Measurements from ENCODE around the gene TFE3. TPM values are rescaled to one million over a fixed set of nuclear protein-coding genes. Genes with fewer than 3 reads are reported as not detected.

The TFE3 gene
- total RNA-seq, 2 donors from 2014 or later: 33.2 to 34.4 TPM

DNA sequence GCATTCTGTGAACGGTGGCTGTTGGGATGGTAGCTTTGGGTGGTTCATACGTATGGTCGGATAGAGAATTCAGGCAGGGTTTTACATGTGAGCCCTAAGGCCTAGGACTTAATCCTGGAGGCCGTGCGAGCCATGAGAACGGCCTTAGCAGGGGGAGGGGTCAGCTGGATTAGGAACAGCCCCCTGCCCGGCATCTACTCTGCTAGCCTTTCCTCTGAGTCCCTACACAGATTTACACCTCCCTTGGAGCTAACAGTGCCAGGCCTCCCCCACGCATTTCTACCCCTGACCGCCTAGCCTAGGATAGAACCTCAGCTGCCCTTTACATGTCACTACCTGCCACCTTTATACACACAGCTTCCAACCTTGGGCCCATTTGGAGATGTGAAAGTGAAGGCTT is 23.5 kb upstream of the TFE3 start:
- 88% methylated on average over 8 of the region's 9 CpGs; no CpG with 5 or more reads in 1 of the 2 experiments for WGBS, 2 experiments (ENCODE audit: insufficient coverage in 1 of 2, insufficient read length in 1 of 2)
- Histone ChIP-seq H3K4me1 (ENCODE audit: control insufficient read depth, insufficient read depth, low read length) (no peaks in the 10 kb centered on the region), H3K4me3 (ENCODE audit: low read length) (no peak overlapping the region), H3K27me3 (ENCODE audit: control insufficient read depth, insufficient read depth, low read length, poor library complexity, severe bottlenecking) (no peaks in the 10 kb centered on the region), H3K9me3 (ENCODE audit: control insufficient read depth, low read length) (no peaks in the 10 kb centered on the region), H3K9ac (ENCODE audit: extremely low read depth, low read length, poor library complexity, severe bottlenecking) (no peak overlapping the region), H3K36me3 (ENCODE audit: control insufficient read depth, insufficient read depth, low read length) (no peaks in the 10 kb centered on the region), H3K27ac (ENCODE audit: low read depth, low read length) (no peak overlapping the region)
- H3K4me1 Mint-ChIP-seq: no peaks in the 10 kb centered on the region
- H3K9me3 Mint-ChIP-seq: peaks cover 55% of the 10 kb centered on the region
- no peak overlapping the region for H3K4me3 Mint-ChIP-seq
- H3K36me3 Mint-ChIP-seq (ENCODE audit: low read depth): peaks cover 10% of the 10 kb centered on the region
- H3K27ac Mint-ChIP-seq: no peak overlapping the region
- no peaks in the 10 kb centered on the region for H3K27me3 Mint-ChIP-seq (ENCODE audit: insufficient read depth)
- TF ChIP-seq, protein P1, sequence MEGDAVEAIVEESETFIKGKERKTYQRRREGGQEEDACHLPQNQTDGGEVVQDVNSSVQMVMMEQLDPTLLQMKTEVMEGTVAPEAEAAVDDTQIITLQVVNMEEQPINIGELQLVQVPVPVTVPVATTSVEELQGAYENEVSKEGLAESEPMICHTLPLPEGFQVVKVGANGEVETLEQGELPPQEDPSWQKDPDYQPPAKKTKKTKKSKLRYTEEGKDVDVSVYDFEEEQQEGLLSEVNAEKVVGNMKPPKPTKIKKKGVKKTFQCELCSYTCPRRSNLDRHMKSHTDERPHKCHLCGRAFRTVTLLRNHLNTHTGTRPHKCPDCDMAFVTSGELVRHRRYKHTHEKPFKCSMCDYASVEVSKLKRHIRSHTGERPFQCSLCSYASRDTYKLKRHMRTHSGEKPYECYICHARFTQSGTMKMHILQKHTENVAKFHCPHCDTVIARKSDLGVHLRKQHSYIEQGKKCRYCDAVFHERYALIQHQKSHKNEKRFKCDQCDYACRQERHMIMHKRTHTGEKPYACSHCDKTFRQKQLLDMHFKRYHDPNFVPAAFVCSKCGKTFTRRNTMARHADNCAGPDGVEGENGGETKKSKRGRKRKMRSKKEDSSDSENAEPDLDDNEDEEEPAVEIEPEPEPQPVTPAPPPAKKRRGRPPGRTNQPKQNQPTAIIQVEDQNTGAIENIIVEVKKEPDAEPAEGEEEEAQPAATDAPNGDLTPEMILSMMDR (conservative IDR thresholded peaks at IDR 0.05): no peak
- no peak for DNase-seq

DNA sequence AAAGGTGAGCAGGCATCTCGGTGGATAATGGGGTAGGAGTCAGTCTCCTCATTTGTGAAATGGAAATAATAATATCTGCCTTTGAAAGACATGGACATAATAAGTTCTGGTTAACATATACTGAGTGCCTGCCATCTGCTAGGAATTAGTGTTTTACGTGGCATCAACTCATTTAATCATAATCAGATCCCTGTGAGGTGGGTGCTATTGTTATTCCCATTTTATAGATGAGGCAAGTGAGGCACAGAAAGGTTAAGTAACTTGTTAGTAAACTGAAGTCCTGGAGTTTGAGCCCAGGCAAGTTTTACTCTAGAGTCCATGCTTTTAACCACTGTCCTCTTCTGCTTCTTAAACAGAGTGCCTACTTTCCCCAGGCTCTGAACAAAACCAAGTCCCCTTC is 23.1 kb upstream of the TFE3 start:
- H3K4me3 ChIP-seq (ENCODE audit: low read length): no peak overlapping the region
- no peaks in the 10 kb centered on the region for H3K4me1 ChIP-seq (ENCODE audit: control insufficient read depth, insufficient read depth, low read length)
- H3K36me3 ChIP-seq (ENCODE audit: control insufficient read depth, insufficient read depth, low read length): no peaks in the 10 kb centered on the region
- TF ChIP-seq, protein P1 (conservative IDR thresholded peaks at IDR 0.05): no peak
- no peaks in the 10 kb centered on the region for H3K27me3 ChIP-seq (ENCODE audit: control insufficient read depth, insufficient read depth, low read length, poor library complexity, severe bottlenecking)
- no peak overlapping the region for H3K27ac ChIP-seq (ENCODE audit: low read depth, low read length)
- H3K27me3 Mint-ChIP-seq (ENCODE audit: insufficient read depth): no peaks in the 10 kb centered on the region
- peaks cover 56% of the 10 kb centered on the region for H3K9me3 Mint-ChIP-seq
- no peak overlapping the region for H3K4me3 Mint-ChIP-seq
- 92% methylated on average over 2 of the region's 2 CpGs; no CpG with 5 or more reads in 1 of the 2 experiments for WGBS, 2 experiments (ENCODE audit: insufficient coverage in 1 of 2, insufficient read length in 1 of 2)
- no peak overlapping the region for H3K9ac ChIP-seq (ENCODE audit: extremely low read depth, low read length, poor library complexity, severe bottlenecking)
- no peak overlapping the region for H3K27ac Mint-ChIP-seq
- DNase-seq: no peak
- H3K9me3 ChIP-seq (ENCODE audit: control insufficient read depth, low read length): no peaks in the 10 kb centered on the region
- H3K36me3 Mint-ChIP-seq (ENCODE audit: low read depth): peaks cover 13% of the 10 kb centered on the region
- no peaks in the 10 kb centered on the region for H3K4me1 Mint-ChIP-seq

DNA sequence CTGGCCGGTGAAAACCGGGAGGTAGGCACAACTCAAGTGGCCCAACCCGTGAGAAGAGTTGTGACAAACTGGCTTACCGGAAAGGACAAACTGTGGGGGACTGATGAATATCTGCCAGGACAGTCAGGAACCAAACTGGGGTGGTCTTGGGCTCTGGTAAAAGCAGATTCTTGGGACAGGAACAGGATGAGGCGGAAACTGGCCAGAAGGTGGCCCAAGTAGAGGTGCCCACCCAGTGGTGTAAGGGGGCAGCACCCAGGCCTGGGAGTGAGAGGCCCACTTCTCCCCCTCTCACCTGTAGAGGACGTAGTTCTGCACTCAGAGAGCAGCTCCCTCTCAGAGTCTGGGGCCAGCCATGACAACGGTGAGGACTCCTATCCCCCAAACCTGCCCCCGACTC is 21.6 kb upstream of the TFE3 start:
- H3K4me1 Mint-ChIP-seq: no peaks in the 10 kb centered on the region
- H3K27ac Mint-ChIP-seq: no peak overlapping the region
- no peak for DNase-seq
- no peak overlapping the region for H3K4me3 Mint-ChIP-seq
- H3K4me3 ChIP-seq (ENCODE audit: low read length): no peak overlapping the region
- no peaks in the 10 kb centered on the region for H3K36me3 ChIP-seq (ENCODE audit: control insufficient read depth, insufficient read depth, low read length)
- no peak overlapping the region for H3K27ac ChIP-seq (ENCODE audit: low read depth, low read length)
- H3K9me3 Mint-ChIP-seq: peaks cover 63% of the 10 kb centered on the region
- WGBS, 2 experiments (ENCODE audit: insufficient coverage in 1 of 2, insufficient read length in 1 of 2): 90% methylated on average over 8 of the region's 8 CpGs; no CpG with 5 or more reads in 1 of the 2 experiments
- no peaks in the 10 kb centered on the region for H3K27me3 Mint-ChIP-seq (ENCODE audit: insufficient read depth)
- TF ChIP-seq, protein P1 (conservative IDR thresholded peaks at IDR 0.05): no peak
- no peak overlapping the region for H3K9ac ChIP-seq (ENCODE audit: extremely low read depth, low read length, poor library complexity, severe bottlenecking)
- H3K36me3 Mint-ChIP-seq (ENCODE audit: low read depth): peaks cover 13% of the 10 kb centered on the region
- H3K27me3 ChIP-seq (ENCODE audit: control insufficient read depth, insufficient read depth, low read length, poor library complexity, severe bottlenecking): no peaks in the 10 kb centered on the region
- H3K9me3 ChIP-seq (ENCODE audit: control insufficient read depth, low read length): no peaks in the 10 kb centered on the region
- H3K4me1 ChIP-seq (ENCODE audit: control insufficient read depth, insufficient read depth, low read length): no peaks in the 10 kb centered on the region
